Caco-2 (cell line): Measurements from ENCODE around the gene ERMAP. TPM values are rescaled to one million over a fixed set of nuclear protein-coding genes. Genes with fewer than 3 reads are reported as not detected.

Experiments used
- BruUV-seq: library from RNA; stranded (reverse); fragments of 400-500 nt; replicated peaks from 2 replicates; lab custom pipeline; 2021; lab: Mats Ljungman, UMichigan
- CTCF ChIA-PET: fragments of 300-600 bp; sonication (Branson Sonifier 250); formaldehyde crosslinking; loops from one replicate; lab custom pipeline; 2022; ENCODE audit warnings: antibody characterized with exemption; lab: Charles Lee
- POLR2A ChIA-PET: fragments of 300-600 bp; sonication (Branson Sonifier 250); formaldehyde crosslinking; loops from one replicate; lab custom pipeline; 2022; ENCODE audit warnings: antibody characterized with exemption; lab: Charles Lee
- DNase-seq, 2 experiments: peaks; one replicate each; pipeline versions ENCODE4 v3.0.0 to v3.0.0-alpha.2; 2020 to 2022
- H3K27me3 ChIP-seq: replicated peaks from 2 replicates; pipeline ENCODE4 v1.6.0; 2011; ENCODE audit warnings: low read length; ENCODE audit not compliant: control insufficient read depth, insufficient read depth
- H3K36me3 ChIP-seq: 2 replicates; pipeline ENCODE4 v1.5.1; 2011; ENCODE audit warnings: low read length; ENCODE audit not compliant: control insufficient read depth, insufficient read depth
- H3K4me1 ChIP-seq: fragments of 250-450 bp; sonication (Bioruptor Pico); 2 replicates; pipeline ENCODE4 v1.5.1; 2020; ENCODE audit warnings: mild to moderate bottlenecking
- H3K4me3 ChIP-seq: 2 replicates; pipeline ENCODE4 v1.5.1; 2011; ENCODE audit warnings: low read depth, mild to moderate bottlenecking, control low read depth, low read length
- H3K9me3 ChIP-seq: fragments of 250-450 bp; sonication (Bioruptor Pico); 2 replicates; pipeline ENCODE4 v1.5.1; 2020; ENCODE audit warnings: mild to moderate bottlenecking, moderate library complexity
- H3K27ac Mint-ChIP-seq: one replicate; pipeline ENCODE4 v1.8.0; 2022; ENCODE audit warnings: mixed read lengths; ENCODE audit not compliant: unreplicated experiment
- H3K27me3 Mint-ChIP-seq: one replicate; pipeline ENCODE4 v1.8.0; 2022; ENCODE audit warnings: mixed read lengths; ENCODE audit not compliant: insufficient read depth, unreplicated experiment
- H3K36me3 Mint-ChIP-seq: one replicate; pipeline ENCODE4 v1.8.0; 2022; ENCODE audit warnings: mild to moderate bottlenecking, mixed read lengths; ENCODE audit not compliant: insufficient read depth, unreplicated experiment
- H3K4me1 Mint-ChIP-seq: one replicate; pipeline ENCODE4 v1.8.0; 2022; ENCODE audit warnings: low read depth, mixed read lengths; ENCODE audit not compliant: unreplicated experiment
- H3K4me3 Mint-ChIP-seq: one replicate; pipeline ENCODE4 v1.8.0; 2022; ENCODE audit warnings: mild to moderate bottlenecking, moderate library complexity, mixed read lengths; ENCODE audit not compliant: unreplicated experiment
- H3K9me3 Mint-ChIP-seq: one replicate; pipeline ENCODE4 v1.8.0; 2022; ENCODE audit warnings: mixed read lengths; ENCODE audit not compliant: unreplicated experiment
- CTCF ChIP-seq, 2 experiments: fragments of 200-600 bp in 1 of 2; IDR thresholded peaks; 1 replicate in 1 of 2; 2 replicates in 1 of 2; pipeline versions ENCODE4 v1.5.1 to v1.8.0; 2011 to 2022; ENCODE audit warnings: antibody characterized with exemption in 1 of 2, control low read depth in 1 of 2, inconsistent platforms in 1 of 2, low read depth in 1 of 2, low read length in 1 of 2, mild to moderate bottlenecking in 1 of 2, moderate library complexity in 1 of 2; ENCODE audit not compliant: insufficient read depth in 1 of 2, severe bottlenecking in 1 of 2, unreplicated experiment in 1 of 2
- intact Hi-C: fragments of 100-400 bp; cut with micrococcal nuclease; formaldehyde crosslinking; loops from one replicate; pipeline ENCODE4 v1.10.0; 2022; ENCODE audit not compliant: unreplicated experiment
- total RNA-seq: library from RNA; stranded (reverse); gene quantifications from 2 replicates; pipeline ENCODE4 v1.2.3, GENCODE V29; 2022

ERMAP gene
- total RNA-seq, 1 experiment from 2014 or later, result 4.8 TPM

- H3K4me1 ChIP-seq, result no peaks in the 10 kb centered on the region
- Mint-ChIP-seq H3K4me3 (no peak overlapping the region), H3K4me1 (no peaks in the 10 kb centered on the region), H3K27me3 (no peaks in the 10 kb centered on the region), H3K27ac (no peak overlapping the region), H3K36me3 (no peaks in the 10 kb centered on the region), H3K9me3 (no peaks in the 10 kb centered on the region)
- intact Hi-C loops, result no loop called here
- BruUV-seq, result no TSS peak
- POLR2A ChIA-PET, result no interaction called here
- CTCF ChIA-PET, result no interaction called here
- no peaks in the 10 kb centered on the region for H3K36me3 ChIP-seq
- H3K4me3 ChIP-seq, result no peak overlapping the region
- no peaks in the 10 kb centered on the region for H3K9me3 ChIP-seq
- no peaks in the 10 kb centered on the region for H3K27me3 ChIP-seq
- TF ChIP-seq CTCF (IDR thresholded peaks at IDR 0.05; ENCODE audit: insufficient read depth in 1 of 2, low read depth in 1 of 2, low read length in 1 of 2, severe bottlenecking in 1 of 2, unreplicated experiment in 1 of 2), result no peak
- no peak for DNase-seq
Observed at GRCh38 chr1:42832641-42833240, 15.8 kb downstream of the ERMAP start.

GRCh38 chr1:42833981-42834380, 17.1 kb downstream of the ERMAP start:
- Mint-ChIP-seq H3K36me3 (no peaks in the 10 kb centered on the region), H3K27me3 (no peaks in the 10 kb centered on the region), H3K4me3 (no peak overlapping the region), H3K4me1 (no peaks in the 10 kb centered on the region), H3K9me3 (no peaks in the 10 kb centered on the region), H3K27ac (no peak overlapping the region)
- no peaks in the 10 kb centered on the region for H3K9me3 ChIP-seq
- TF ChIP-seq CTCF (IDR thresholded peaks at IDR 0.05; ENCODE audit: insufficient read depth in 1 of 2, low read depth in 1 of 2, low read length in 1 of 2, severe bottlenecking in 1 of 2, unreplicated experiment in 1 of 2), result no peak
- ChIA-PET POLR2A (no interaction called here), CTCF (no interaction called here)
- H3K4me1 ChIP-seq, result no peaks in the 10 kb centered on the region
- DNase-seq, result no peak
- no peaks in the 10 kb centered on the region for H3K27me3 ChIP-seq
- no peaks in the 10 kb centered on the region for H3K36me3 ChIP-seq
- no peak overlapping the region for H3K4me3 ChIP-seq
- intact Hi-C loops, result no loop called here
- no TSS peak for BruUV-seq

- no peak overlapping the region for H3K4me3 Mint-ChIP-seq
- TF ChIP-seq CTCF (IDR thresholded peaks at IDR 0.05; ENCODE audit: insufficient read depth in 1 of 2, low read depth in 1 of 2, low read length in 1 of 2, severe bottlenecking in 1 of 2, unreplicated experiment in 1 of 2), result no peak
- H3K36me3 ChIP-seq, result no peaks in the 10 kb centered on the region
- no peak for DNase-seq
- H3K9me3 ChIP-seq, result no peaks in the 10 kb centered on the region
- H3K4me1 Mint-ChIP-seq, result no peaks in the 10 kb centered on the region
- no peaks in the 10 kb centered on the region for H3K36me3 Mint-ChIP-seq
- ChIA-PET POLR2A (no interaction called here), CTCF (interaction anchor here (0.6 kb wide), 1 partner anchor 41 kb away, joined by 3 read pairs; no protein-coding TSS in a partner anchor)
- H3K4me1 ChIP-seq, result no peaks in the 10 kb centered on the region
- no peak overlapping the region for H3K4me3 ChIP-seq
- H3K27ac Mint-ChIP-seq, result no peak overlapping the region
- no peaks in the 10 kb centered on the region for H3K27me3 Mint-ChIP-seq
- H3K9me3 Mint-ChIP-seq, result no peaks in the 10 kb centered on the region
- intact Hi-C loops, result no loop called here
- no peaks in the 10 kb centered on the region for H3K27me3 ChIP-seq
- BruUV-seq, result no TSS peak
Observed at GRCh38 chr1:42834803-42835202, 17.9 kb downstream of the ERMAP start.
